Right cardiac atrium (tissue), 5 donors: Measurements from ENCODE around the gene REC8. TPM values are rescaled to one million over a fixed set of nuclear protein-coding genes. Genes with fewer than 3 reads are reported as not detected.
"Not testable (repeated sequence)": the region's sequence is repeated elsewhere in the genome, so short reads cannot be mapped to it uniquely, and the experiment has no call there.

Source experiments
- ATAC-seq, 2 donors: fragments of 200-7000 bp; cut with Tn5 transposase; one replicate each; pipeline versions ENCODE4 v1.8.0 to v1.9.1; 2020; ENCODE audit warnings: moderate library complexity in 2 of 2, mild to moderate bottlenecking in 1 of 2
- DNase-seq, 3 donors: peaks; one replicate each; pipeline ENCODE4 v3.0.0-alpha.2; 2020
- H3K27ac ChIP-seq: one replicate; pipeline ENCODE4 v1.5.1; 2013; ENCODE audit warnings: mild to moderate bottlenecking, low read length, control low read depth, moderate library complexity
- H3K27me3 ChIP-seq: one replicate; pipeline ENCODE4 v1.6.1; 2013; ENCODE audit not compliant: control insufficient read depth, insufficient read depth
- H3K4me1 ChIP-seq: one replicate; pipeline ENCODE4 v1.6.1; 2013; ENCODE audit warnings: low read length; ENCODE audit not compliant: control insufficient read depth, insufficient read depth
- H3K4me3 ChIP-seq: one replicate; pipeline ENCODE4 v1.5.1; 2013; ENCODE audit warnings: low read length, control low read depth
- H3K9me3 ChIP-seq: one replicate; pipeline ENCODE4 v1.6.1; 2013; ENCODE audit warnings: low read length; ENCODE audit not compliant: control insufficient read depth
- WGBS: extraction: QIAGEN DNeasy Blood & Tissue Kit; methylation state at CpG from one replicate; pipeline ENCODE4 v1.1.7; 2013; 5-methylcytosine and 5-hydroxymethylcytosine counted together
- intact Hi-C, 4 donors: fragments of 100-400 bp; cut with DNase I; formaldehyde crosslinking; loops; one replicate each; pipeline versions ENCODE4 v1.11.0 to v1.14.0; 2022 to 2023
- polyA plus RNA-seq: library from polyadenylated mRNA; stranded (reverse); fragments of 200-250 nt; gene quantifications from one replicate; pipeline ENCODE4 v1.2.3, GENCODE V29; 2013
- total RNA-seq, 4 donors: library from RNA; stranded (reverse); fragmentation: NEBNext Ultra II Directional; extraction: Animal tissue kit (Norgen Biotek cat#: 25700); gene quantifications; one replicate each; pipeline ENCODE4 v1.2.1, GENCODE V29; 2021
- donor health status: healthy with polysubstance abuse.
- donor health status: DM: no; HTN: yes; CAD: no.
- donor health status: DM: no; HTN: no; CAD: no.
- donor health status: DM: no; HTN: yes; CAD: no; lungs with severe emphysema.
- donor health status: DM: yes; HTN: yes; CAD: no.

Gene REC8
- total and polyA plus RNA-seq, 5 donors, result 1.9 to 5.8 (median 3.5) TPM

GRCh38 chr14:24211311-24211710, 39.4 kb downstream of the REC8 start:
- WGBS, result 91% methylated on average over 6 of the region's 6 CpGs
- H3K27ac ChIP-seq, result no peak overlapping the region
- DNase-seq (no peak), ATAC-seq (no peak)
- peaks cover 2% of the 10 kb centered on the region for H3K4me1 ChIP-seq
- H3K9me3 ChIP-seq, result no peaks in the 10 kb centered on the region
- H3K27me3 ChIP-seq, result no peaks in the 10 kb centered on the region
- intact Hi-C loops, result no loop called here
- no peak overlapping the region for H3K4me3 ChIP-seq

GRCh38 chr14:24212924-24213865, 41.3 kb downstream of the REC8 start, which contains the start of gene CHMP4A:
CHMP4A (minus strand) TSS chr14:24213488; CDS start chr14:24213439, 49 bp downstream.
- Histone ChIP-seq H3K4me3 (peak within 1 kb of the TSS; percentile 61), H3K27me3 (no peaks in the 10 kb centered on the region), H3K9me3 (no peaks in the 10 kb centered on the region), H3K27ac (peak within 1 kb of the TSS; percentile 99), H3K4me1 (peaks cover 2% of the 10 kb centered on the region)
- intact Hi-C loops, result no loop called here
- DNase-seq, result peak; percentile 98 to 99 (median 99)
- ATAC-seq, result peak; percentile 95
- WGBS, result under 1% methylated on average over 53 of the region's 53 CpGs

- Histone ChIP-seq H3K4me3 (peak overlapping the region; percentile 23), H3K4me1 (peaks cover 2% of the 10 kb centered on the region), H3K27ac (peak overlapping the region; percentile 92), H3K9me3 (no peaks in the 10 kb centered on the region), H3K27me3 (no peaks in the 10 kb centered on the region)
- DNase-seq (no peak), ATAC-seq (no peak)
- intact Hi-C loops, result no loop called here
- WGBS, result 85% methylated on average over 7 of the region's 7 CpGs
These were observed 42.2 kb downstream of the REC8 start for GRCh38 chr14:24213866-24214662.

GRCh38 chr14:24215495-24216344, 43.8 kb downstream of the REC8 start, which contains the start of gene MDP1:
MDP1 (minus strand) TSS chr14:24216066; CDS start chr14:24215955, 111 bp downstream.
- peak; percentile 87 to 95 (median 94) for DNase-seq
- Histone ChIP-seq H3K4me3 (peak within 1 kb of the TSS; percentile 86), H3K27me3 (no peaks in the 10 kb centered on the region), H3K4me1 (peaks cover 2% of the 10 kb centered on the region), H3K9me3 (no peaks in the 10 kb centered on the region), H3K27ac (peak within 1 kb of the TSS; percentile 95)
- peak; percentile 80 to 84 for ATAC-seq
- intact Hi-C loops, result no loop called here
- WGBS, result under 1% methylated on average over 40 of the region's 40 CpGs

GRCh38 chr14:24216345-24216699, 44.4 kb downstream of the REC8 start:
- Histone ChIP-seq H3K4me1 (peaks cover 2% of the 10 kb centered on the region), H3K4me3 (no peak overlapping the region), H3K9me3 (no peaks in the 10 kb centered on the region), H3K27me3 (no peaks in the 10 kb centered on the region), H3K27ac (peak overlapping the region; percentile 35)
- WGBS, result 87% methylated on average over 2 of the region's 2 CpGs
- intact Hi-C loops, result no loop called here
- DNase-seq (no peak), ATAC-seq (no peak)

- H3K9me3 ChIP-seq, H3K4me1 ChIP-seq, H3K27ac ChIP-seq, H3K4me3 ChIP-seq, H3K27me3 ChIP-seq, intact Hi-C loops, DNase-seq, ATAC-seq: not testable (repeated sequence)
- WGBS, result 98% methylated on average over 1 of the region's 1 CpG
These were observed 45.0 kb downstream of the REC8 start for GRCh38 chr14:24216876-24217275.

GRCh38 chr14:24219080-24219479, 47.2 kb downstream of the REC8 start:
- Histone ChIP-seq H3K4me3 (no peak overlapping the region), H3K9me3 (no peaks in the 10 kb centered on the region), H3K27ac (no peak overlapping the region), H3K4me1 (peaks cover 2% of the 10 kb centered on the region), H3K27me3 (no peaks in the 10 kb centered on the region)
- intact Hi-C loops, result no loop called here
- WGBS, result 87% methylated on average over 4 of the region's 4 CpGs
- no peak for ATAC-seq
- DNase-seq, result no peak

- 63% methylated on average over 3 of the region's 3 CpGs for whole genome bisulfite sequencing
- no peak for ATAC-seq
- Histone ChIP-seq H3K4me1 (peaks cover 2% of the 10 kb centered on the region), H3K4me3 (no peak overlapping the region), H3K27me3 (no peaks in the 10 kb centered on the region), H3K27ac (no peak overlapping the region), H3K9me3 (no peaks in the 10 kb centered on the region)
- intact Hi-C loops, result no loop called here
- DNase-seq, result no peak
These were observed 47.6 kb downstream of the REC8 start for GRCh38 chr14:24219521-24219920.

- WGBS, result 98% methylated on average over 4 of the region's 4 CpGs
- DNase-seq, intact Hi-C loops, H3K4me3 ChIP-seq, H3K9me3 ChIP-seq, H3K27ac ChIP-seq, H3K4me1 ChIP-seq, H3K27me3 ChIP-seq, ATAC-seq: not testable (repeated sequence)
These were observed 51.1 kb downstream of the REC8 start for GRCh38 chr14:24222987-24223386.

- Histone ChIP-seq H3K4me3 (no peak overlapping the region), H3K27ac (no peak overlapping the region), H3K27me3 (no peaks in the 10 kb centered on the region), H3K9me3 (no peaks in the 10 kb centered on the region), H3K4me1 (no peaks in the 10 kb centered on the region)
- ATAC-seq (peak in 1 of 2 donors; percentile 17), DNase-seq (no peak)
- 72% methylated on average over 7 of the region's 7 CpGs for whole genome bisulfite sequencing
- intact Hi-C loops, result no loop called here
These were observed 52.8 kb downstream of the REC8 start for GRCh38 chr14:24224618-24225071.
